Brain microvascular endothelial cell (primary cell): ENCODE results near the gene PLIN5.
"Not testable (repeated sequence)": the region's sequence is repeated elsewhere in the genome, so short reads cannot be mapped to it uniquely, and the experiment has no call there.

Experiments used
- DNase-seq: peaks from one replicate; pipeline ENCODE4 v3.0.0-alpha.2; 2020
- H3K27ac ChIP-seq: fragments of 250-450 bp; sonication (Bioruptor Pico); 2 replicates; pipeline ENCODE4 v1.5.1; 2020; ENCODE audit warnings: mild to moderate bottlenecking, moderate library complexity
- H3K27me3 ChIP-seq: fragments of 250-450 bp; sonication (Bioruptor Pico); replicated peaks from 2 replicates; pipeline ENCODE4 v1.5.1; 2020; ENCODE audit warnings: mild to moderate bottlenecking
- H3K36me3 ChIP-seq: fragments of 250-450 bp; sonication (Bioruptor Pico); replicated peaks from 2 replicates; pipeline ENCODE4 v1.5.1; 2020; ENCODE audit warnings: mild to moderate bottlenecking
- H3K4me3 ChIP-seq: 2 replicates; pipeline ENCODE4 v1.5.1; 2011; ENCODE audit warnings: low read depth, mild to moderate bottlenecking, control low read depth, low read length, moderate library complexity
- CTCF ChIP-seq: IDR thresholded peaks from 2 replicates; pipeline ENCODE4 v1.5.1; 2011; ENCODE audit warnings: low read depth, mild to moderate bottlenecking, moderate library complexity, low read length, control low read depth, inconsistent platforms; ENCODE audit errors: missing control alignments
- in situ Hi-C: cut with HindIII; loops from 2 replicates; pipeline ENCODE4 v1.10.0; 2017; ENCODE audit warnings: low sequenced_read_pairs, low pct_ligation_motif_present

PLIN5 gene

GRCh38 chr19:4533835-4534424 lies 1.1 kb downstream of the PLIN5 start:
- in situ Hi-C loops = no loop called here
- TF ChIP-seq CTCF = no peak
- no peak overlapping the region for H3K27ac ChIP-seq
- H3K4me3 ChIP-seq = no peak overlapping the region
- DNase-seq = no peak
- peaks cover 6% of the 10 kb centered on the region for H3K27me3 ChIP-seq
- no peaks in the 10 kb centered on the region for H3K36me3 ChIP-seq

- Histone ChIP-seq H3K4me3 (no peak overlapping the region), H3K27me3 (peaks cover 6% of the 10 kb centered on the region), H3K36me3 (no peaks in the 10 kb centered on the region), H3K27ac (no peak overlapping the region)
- in situ Hi-C loops = no loop called here
- DNase-seq = no peak
- no peak for TF ChIP-seq CTCF
Observed at GRCh38 chr19:4533334-4533733, 1.7 kb downstream of the PLIN5 start.

GRCh38 chr19:4531562-4532165 lies 3.4 kb downstream of the PLIN5 start:
- H3K4me3 ChIP-seq = no peak overlapping the region
- H3K27ac ChIP-seq = no peak overlapping the region
- in situ Hi-C loops = no loop called here
- no peak for TF ChIP-seq CTCF
- H3K27me3 ChIP-seq = peaks cover 6% of the 10 kb centered on the region
- DNase-seq = no peak
- no peaks in the 10 kb centered on the region for H3K36me3 ChIP-seq

GRCh38 chr19:4529924-4530522 lies 5.0 kb downstream of the PLIN5 start:
- Histone ChIP-seq H3K27ac (no peak overlapping the region), H3K4me3 (no peak overlapping the region), H3K27me3 (peaks cover 3% of the 10 kb centered on the region), H3K36me3 (no peaks in the 10 kb centered on the region)
- TF ChIP-seq CTCF = no peak
- in situ Hi-C loops = no loop called here
- no peak for DNase-seq

GRCh38 chr19:4528843-4529242 lies 6.2 kb downstream of the PLIN5 start:
- Histone ChIP-seq H3K4me3 (no peak overlapping the region), H3K27ac (no peak overlapping the region), H3K36me3 (no peaks in the 10 kb centered on the region), H3K27me3 (no peaks in the 10 kb centered on the region)
- in situ Hi-C loops = no loop called here
- TF ChIP-seq CTCF = no peak
- DNase-seq = no peak

GRCh38 chr19:4527377-4527776 lies 7.6 kb downstream of the PLIN5 start:
- H3K27me3 ChIP-seq, in situ Hi-C loops, H3K36me3 ChIP-seq, DNase-seq, H3K4me3 ChIP-seq, H3K27ac ChIP-seq: not testable (repeated sequence)
